ENCODE measurements around the gene ZMIZ1. TPM values are rescaled to one million over a fixed set of nuclear protein-coding genes. Genes with fewer than 3 reads are reported as not detected.

ZMIZ1 gene
- polyA plus RNA-seq, 2 of the 4 experiments (the other 2 are of a cell fraction): 8.1 to 30.3 TPM

- no peak for DNase-seq (ENCODE audit: low read depth in 1 of 2, low spot score in 1 of 2)
- no peak overlapping the region for H3K4me3 ChIP-seq
- ChIA-PET CTCF (interaction anchor here (0.9 to 1.7 kb wide), 3 partner anchors 8 to 1163 kb away, joined by 3 to 6 read pairs (median 5); no protein-coding TSS in a partner anchor), POLR2A (no interaction called here)
- 100% methylated on average over 1 of the region's 1 CpG for WGBS (ENCODE audit: missing lambda C conversion rate)
- peak in 1 of 2 experiments; percentile 13; a peak in 2 of 6 replicates for ATAC-seq
- H3K4me2 ChIP-seq: no peak overlapping the region
- no peak for FAIRE-seq
- no peaks in the 10 kb centered on the region for H3K9me3 ChIP-seq
- no peaks in the 10 kb centered on the region for H3K4me1 ChIP-seq
- H3K27ac ChIP-seq: no peak overlapping the region
- TF ChIP-seq SREBF2 (IDR thresholded peaks at IDR 0.05): no peak
- no peak for TF ChIP-seq MAFK (IDR thresholded peaks at IDR 0.05; ENCODE audit: partially characterized antibody)
- no peak for TF ChIP-seq HOXA7 (CRISPR knock-in tag; IDR thresholded peaks at IDR 0.05)
- peak; percentile 84 for TF ChIP-seq ZFP36 (IDR thresholded peaks at IDR 0.05; ENCODE audit: borderline replicate concordance, partially characterized antibody)
These were observed 141.9 kb downstream of the ZMIZ1 start for GRCh38 chr10:79210672-79211071.

GRCh38 chr10:79211616-79212015 is 142.8 kb downstream of the ZMIZ1 start:
- Histone ChIP-seq H3K4me2 (no peak overlapping the region), H3K27ac (no peak overlapping the region), H3K4me1 (no peaks in the 10 kb centered on the region), H3K4me3 (no peak overlapping the region), H3K9me3 (no peaks in the 10 kb centered on the region)
- no peak for FAIRE-seq
- no peak for TF ChIP-seq HEYL (CRISPR knock-in tag; IDR thresholded peaks at IDR 0.05)
- TF ChIP-seq HDAC2 (IDR thresholded peaks at IDR 0.05): no peak
- no peak for TF ChIP-seq HOXB13 (CRISPR knock-in tag; IDR thresholded peaks at IDR 0.05; ENCODE audit: low read depth)
- TF ChIP-seq ATOH8 (CRISPR knock-in tag; IDR thresholded peaks at IDR 0.05; ENCODE audit: low read depth): no peak
- no peak for TF ChIP-seq HOXB5 (CRISPR knock-in tag; IDR thresholded peaks at IDR 0.05)
- TF ChIP-seq EHMT2 (IDR thresholded peaks at IDR 0.05; ENCODE audit: low read depth): no peak
- TF ChIP-seq ZNF302 (CRISPR knock-in tag; IDR thresholded peaks at IDR 0.05): no peak
- no peak for TF ChIP-seq USF2 (IDR thresholded peaks at IDR 0.05)
- no peak for TF ChIP-seq GATA3 (IDR thresholded peaks at IDR 0.05; ENCODE audit: borderline replicate concordance)
- no peak for TF ChIP-seq SMC3 (IDR thresholded peaks at IDR 0.05)
- TF ChIP-seq CHD2 (IDR thresholded peaks at IDR 0.05; ENCODE audit: low read length, partially characterized antibody): no peak
- TF ChIP-seq JUNB (IDR thresholded peaks at IDR 0.05): no peak
- no peak for TF ChIP-seq ZSCAN20 (CRISPR knock-in tag; IDR thresholded peaks at IDR 0.05)
- no peak for TF ChIP-seq NFE2L2 (conservative IDR thresholded peaks at IDR 0.05; ENCODE audit: low read length)
- no peak for TF ChIP-seq TP53 (CRISPR knock-in tag; IDR thresholded peaks at IDR 0.05)
- no peak for TF ChIP-seq FOSB (CRISPR knock-in tag; IDR thresholded peaks at IDR 0.05)
- TF ChIP-seq NPAS2 (CRISPR knock-in tag; IDR thresholded peaks at IDR 0.05; ENCODE audit: borderline replicate concordance): no peak
- no peak for TF ChIP-seq EP300 (IDR thresholded peaks at IDR 0.05)
- no peak for DNase-seq (ENCODE audit: low read depth in 1 of 2, low spot score in 1 of 2)
- ChIA-PET CTCF (interaction anchor here (1.3 to 2.2 kb wide), 3 partner anchors 9 to 1164 kb away, joined by 5 to 7 read pairs (median 6); no protein-coding TSS in a partner anchor), POLR2A (no interaction called here)
- ATAC-seq: no peak
- 93% methylated on average over 11 of the region's 13 CpGs for WGBS (ENCODE audit: missing lambda C conversion rate)

- TF ChIP-seq NPAS2 (CRISPR knock-in tag; IDR thresholded peaks at IDR 0.05; ENCODE audit: borderline replicate concordance): no peak
- TF ChIP-seq ZC3H11A (IDR thresholded peaks at IDR 0.05): no peak
- no peak for TF ChIP-seq RAD21 (conservative IDR thresholded peaks at IDR 0.05 in 1 of 2, IDR thresholded peaks at IDR 0.05 in 1 of 2)
- WGBS (ENCODE audit: missing lambda C conversion rate): 83% methylated on average over 1 of the region's 5 CpGs
- ATAC-seq (no peak), FAIRE-seq (no peak), DNase-seq (ENCODE audit: low read depth in 1 of 2, low spot score in 1 of 2) (no peak)
- no peak overlapping the region for H3K4me2 ChIP-seq
- H3K27ac ChIP-seq: no peak overlapping the region
- H3K9me3 ChIP-seq: no peaks in the 10 kb centered on the region
- POLR2A ChIA-PET: no interaction called here
- no peak overlapping the region for H3K4me3 ChIP-seq
- H3K4me1 ChIP-seq: no peaks in the 10 kb centered on the region
- CTCF ChIA-PET: no interaction called here
These were observed 146.8 kb downstream of the ZMIZ1 start for GRCh38 chr10:79215531-79215930.
